PC-9 (cell line): ENCODE measurements around the gene CEACAM21.

Experiments
- CTCF ChIP-seq: fragments of 200-600 bp; sonication (generic); conservative IDR thresholded peaks from 2 replicates; pipeline ENCODE4 v1.6.1; 2017; ENCODE audit warnings: mixed run types, antibody characterized with exemption, mild to moderate bottlenecking, moderate library complexity
- EZH2 ChIP-seq: fragments of 200-600 bp; sonication (generic); IDR thresholded peaks from 2 replicates; pipeline ENCODE4 v1.8.0; 2017; ENCODE audit warnings: antibody characterized with exemption, low read depth

- TF ChIP-seq CTCF (no peak), EZH2 (no peak)
Observed at GRCh38 chr19:41621226-41621625, 45.3 kb downstream of the CEACAM21 start.
